HCEC 1CT (cell line): ENCODE data around the gene IFNA17.
"Not testable (repeated sequence)": the region's sequence is repeated elsewhere in the genome, so short reads cannot be mapped to it uniquely, and the experiment has no call there.

Experiments
- DNase-seq: peaks from one replicate; pipeline ENCODE4 v3.0.0-alpha.2; 2017

Gene IFNA17

DNA sequence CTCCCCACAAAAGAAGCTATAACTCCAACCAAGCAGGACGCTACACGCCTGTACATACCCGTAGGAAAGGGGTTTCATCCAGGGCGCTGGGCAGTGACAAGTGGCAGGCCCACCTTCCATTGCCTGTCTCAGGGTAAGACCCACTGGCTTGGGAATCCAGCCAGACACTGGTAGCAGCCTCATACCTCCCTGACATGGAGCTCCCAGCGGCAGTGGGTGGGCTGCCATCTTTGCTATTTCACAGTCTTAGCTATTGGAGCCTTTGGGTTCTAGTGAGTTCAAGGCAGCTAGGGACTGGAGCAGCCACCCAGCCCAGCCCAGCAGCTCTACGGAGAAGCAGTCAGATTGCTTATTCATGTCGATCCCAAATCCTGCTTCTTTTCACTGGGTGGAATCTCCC, 17.7 kb downstream of the IFNA17 start:
- no peak for DNase-seq

DNA sequence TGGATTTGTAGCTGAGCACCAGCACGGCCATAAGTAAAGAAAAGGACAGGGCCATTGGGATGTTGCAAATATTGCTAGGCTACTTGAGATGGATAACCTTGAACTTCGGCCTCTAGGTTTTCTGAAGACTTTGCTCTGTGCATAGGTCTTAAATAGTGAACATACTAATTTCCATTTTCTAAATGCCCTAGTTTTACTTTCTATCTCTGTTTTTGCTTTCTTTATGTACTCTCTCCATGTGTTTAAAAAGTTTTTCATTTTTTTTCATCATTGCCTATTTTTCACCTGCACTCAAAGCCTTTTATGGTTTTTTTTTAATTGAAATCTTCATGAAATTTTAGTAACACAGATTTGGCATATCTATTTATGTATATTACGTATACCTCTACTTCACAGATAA, 21.0 kb downstream of the IFNA17 start, which contains the start of gene IFNA10:
TSS of gene IFNA10 (minus strand) at position 101 of the 400 bp plus-strand sequence. CDS start at position 55, 46 bp downstream.
- DNase-seq: not testable (repeated sequence)

DNA sequence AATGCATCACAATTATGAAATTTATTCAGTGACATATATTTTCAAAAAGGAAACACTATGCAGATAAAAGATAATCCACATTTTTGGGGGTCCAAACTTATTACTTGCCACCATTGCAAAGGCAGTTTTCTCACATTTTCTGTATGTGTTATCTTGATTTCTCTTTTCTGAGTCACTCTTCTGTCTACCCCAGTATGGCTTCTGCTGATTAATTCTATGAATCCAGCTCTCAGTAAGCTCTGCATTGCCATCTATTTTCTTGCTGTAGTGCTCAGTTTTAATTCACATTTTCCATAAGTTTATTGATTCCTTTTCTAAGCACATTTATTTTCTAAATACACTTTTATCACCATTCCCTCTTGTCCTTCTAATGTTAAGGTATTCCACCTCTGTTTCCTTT, 22.8 kb downstream of the IFNA17 start:
- DNase-seq: no peak

DNA sequence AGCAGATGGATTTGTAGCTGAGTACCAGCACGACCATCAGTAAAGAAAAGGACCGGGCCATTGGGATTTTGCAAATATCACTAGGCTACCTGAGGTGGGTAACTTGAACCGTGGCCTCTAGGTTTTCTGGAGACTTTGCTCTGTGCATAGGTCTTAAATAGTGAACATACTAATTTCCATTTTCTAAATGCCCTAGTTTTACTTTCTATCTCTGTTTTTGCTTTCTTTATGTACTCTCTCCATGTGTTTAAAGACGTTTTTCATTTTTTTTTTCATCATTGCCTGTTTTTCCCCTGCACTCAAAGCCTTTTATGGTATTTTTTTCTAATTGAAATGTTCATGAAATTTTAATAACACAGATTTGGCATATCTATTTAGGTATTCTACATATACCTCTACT, 25.9 kb downstream of the IFNA17 start, which contains the start of gene IFNA7:
TSS of gene IFNA7 (minus strand) at position 101 of the 400 bp plus-strand sequence. CDS start at position 61, 40 bp downstream.
- DNase-seq: not testable (repeated sequence)

DNA sequence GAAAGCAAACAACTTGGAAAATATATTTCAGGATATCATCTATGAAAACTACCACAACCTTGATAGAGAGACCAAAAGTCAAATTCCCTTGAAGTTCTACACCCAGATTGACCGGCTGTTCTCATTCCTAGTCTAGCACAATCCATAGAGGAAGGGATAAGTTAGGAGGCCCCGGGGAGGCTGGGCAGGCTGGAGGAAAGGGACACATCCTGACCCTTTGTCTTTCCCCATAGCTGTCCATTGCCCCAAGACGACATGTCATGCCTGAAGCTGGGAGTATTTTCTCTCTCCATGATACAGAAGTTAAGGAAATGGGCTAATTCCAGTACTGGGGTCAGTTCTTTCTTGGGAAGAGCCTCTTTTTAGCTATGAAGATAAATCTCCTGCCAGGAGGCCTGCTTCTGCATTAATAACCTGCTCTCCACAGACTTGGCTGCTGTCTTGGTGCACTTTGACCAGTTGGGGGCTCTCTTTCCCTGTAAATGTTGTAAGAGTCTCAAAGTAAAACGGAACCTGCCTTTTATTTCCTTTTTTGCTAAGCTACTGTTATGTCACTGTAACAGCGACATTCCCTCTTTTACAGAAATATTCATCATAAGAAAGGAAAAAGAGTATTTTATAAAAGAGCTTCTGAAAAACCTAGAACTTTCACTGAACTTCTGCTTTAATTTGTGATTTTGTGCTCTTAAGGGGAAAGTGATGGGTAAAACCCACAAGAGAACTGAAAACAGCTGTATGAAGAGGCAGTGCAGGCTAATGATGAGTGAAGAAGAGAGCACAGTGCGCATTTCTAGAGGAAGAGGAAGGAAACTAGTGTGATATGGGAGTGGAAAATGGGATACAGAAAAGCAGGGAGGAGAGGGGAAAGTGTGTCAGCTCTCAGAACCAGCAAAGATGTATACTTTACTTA, 32.9 kb downstream of the IFNA17 start:
- DNase-seq: peak; percentile 6

DNA sequence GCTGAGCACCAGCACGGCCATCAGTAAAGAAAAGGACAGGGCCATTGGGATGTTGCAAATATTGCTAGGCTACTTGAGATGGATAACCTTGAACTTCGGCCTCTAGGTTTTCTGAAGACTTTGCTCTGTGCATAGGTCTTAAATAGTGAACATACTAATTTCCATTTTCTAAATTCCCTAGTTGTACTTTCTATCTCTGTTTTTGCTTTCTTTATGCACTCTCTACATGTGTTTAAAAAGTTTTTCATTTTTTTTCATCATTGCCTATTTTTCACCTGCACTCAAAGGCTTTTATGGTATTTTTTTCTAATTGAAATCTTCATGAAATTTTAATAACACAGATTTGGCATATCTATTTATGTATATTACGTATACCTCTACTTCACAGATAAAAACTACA, 40.5 kb downstream of the IFNA17 start, which contains the start of gene IFNA4:
TSS of gene IFNA4 (minus strand) at position 101 of the 400 bp plus-strand sequence. CDS start at position 45, 56 bp downstream.
- DNase-seq: not testable (repeated sequence)

DNA sequence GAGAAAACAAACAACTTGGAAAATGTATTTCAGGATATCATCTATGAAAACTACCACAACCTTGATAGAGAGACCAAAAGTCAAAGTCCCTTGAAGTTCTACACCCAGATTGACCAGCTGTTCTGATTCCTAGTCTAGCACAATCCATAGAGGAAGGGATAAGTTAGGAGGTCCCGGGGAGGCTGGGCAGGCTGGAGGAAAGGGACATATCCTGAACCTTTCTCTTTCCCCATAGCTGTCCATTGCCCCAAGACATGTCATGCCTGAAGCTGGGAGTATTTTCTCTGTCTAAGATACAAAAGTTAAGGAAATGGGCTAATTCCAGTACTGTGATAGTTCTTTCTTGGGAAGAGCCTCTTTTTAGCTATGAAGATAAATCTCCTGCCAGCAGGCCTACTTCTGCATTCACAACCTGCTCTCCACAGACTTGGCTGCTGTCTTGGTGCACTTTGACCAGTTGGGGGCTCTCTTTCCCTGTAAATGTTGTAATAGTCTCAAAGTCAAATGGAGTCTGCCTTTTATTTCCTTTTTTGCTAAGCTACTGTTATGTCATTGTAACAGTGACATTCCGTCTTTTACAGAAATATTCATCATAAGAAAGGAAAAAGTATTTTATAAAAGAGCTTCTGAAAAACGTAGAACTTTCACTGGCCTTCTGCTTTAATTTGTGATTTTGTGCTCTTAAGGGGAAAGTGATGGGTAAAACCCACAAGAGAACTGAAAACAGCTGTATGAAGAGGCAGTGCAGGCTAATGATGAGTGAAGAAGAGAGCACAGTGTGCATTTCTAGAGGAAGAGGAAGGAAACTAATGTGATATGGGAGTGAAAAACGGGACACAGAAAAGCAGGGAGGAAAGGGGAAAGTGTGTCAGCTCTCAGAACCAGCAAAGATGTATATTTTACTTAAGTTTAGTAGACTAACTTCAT, 44.9 kb downstream of the IFNA17 start:
- peak; percentile 18 for DNase-seq
